GM12801 (cell line): ENCODE measurements around the gene EML5.

Experiments
- CTCF ChIP-seq: IDR thresholded peaks from one replicate; pipeline ENCODE4 v1.5.1; 2011; ENCODE audit warnings: control low read depth; ENCODE audit not compliant: insufficient read length; ENCODE audit errors: extremely low read depth

EML5 gene

DNA sequence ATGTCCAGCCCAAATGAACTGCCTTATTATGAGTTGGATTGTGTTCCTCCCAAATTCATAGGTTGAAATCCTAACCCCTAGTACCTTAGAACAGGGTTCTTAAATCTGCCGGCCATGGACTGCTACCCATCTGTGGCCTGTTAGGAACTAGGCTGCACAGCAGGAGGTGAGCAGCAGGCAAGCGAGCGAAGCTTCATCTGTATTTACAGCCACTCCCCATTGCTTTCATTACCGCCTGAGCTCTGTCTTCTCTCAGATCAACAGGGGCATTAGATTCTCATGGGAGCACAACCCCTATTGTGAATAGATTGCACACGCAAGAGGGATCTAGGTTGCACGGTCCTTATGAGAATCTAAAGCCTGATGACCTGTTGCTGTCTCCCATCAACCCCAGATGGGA is 9.8 kb upstream of the EML5 start:
- TF ChIP-seq CTCF = no peak

DNA sequence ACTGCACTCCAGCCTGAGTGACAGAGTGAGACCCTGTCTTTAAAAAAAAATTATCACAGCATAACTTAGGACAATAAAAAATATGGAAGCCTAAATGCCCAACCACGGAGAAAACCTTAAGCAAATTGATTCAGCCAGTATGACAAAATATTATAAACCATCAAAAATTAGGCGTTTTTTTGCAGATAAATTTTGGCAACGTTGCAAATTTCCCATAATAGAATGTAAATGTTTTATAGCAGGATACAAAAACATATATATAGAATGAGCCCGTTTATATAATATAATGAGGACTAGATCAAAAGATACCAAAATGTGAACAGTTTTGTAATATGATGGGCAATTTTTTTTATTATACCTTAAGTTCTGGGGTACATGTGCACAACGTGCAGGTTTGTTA is 6.8 kb upstream of the EML5 start:
- no peak for TF ChIP-seq CTCF

GRCh38 chr14:88798156-88798555 is 5.4 kb upstream of the EML5 start:
- TF ChIP-seq CTCF = no peak

GRCh38 chr14:88793259-88793625 is 489 bp upstream of the EML5 start:
- no peak for TF ChIP-seq CTCF

DNA sequence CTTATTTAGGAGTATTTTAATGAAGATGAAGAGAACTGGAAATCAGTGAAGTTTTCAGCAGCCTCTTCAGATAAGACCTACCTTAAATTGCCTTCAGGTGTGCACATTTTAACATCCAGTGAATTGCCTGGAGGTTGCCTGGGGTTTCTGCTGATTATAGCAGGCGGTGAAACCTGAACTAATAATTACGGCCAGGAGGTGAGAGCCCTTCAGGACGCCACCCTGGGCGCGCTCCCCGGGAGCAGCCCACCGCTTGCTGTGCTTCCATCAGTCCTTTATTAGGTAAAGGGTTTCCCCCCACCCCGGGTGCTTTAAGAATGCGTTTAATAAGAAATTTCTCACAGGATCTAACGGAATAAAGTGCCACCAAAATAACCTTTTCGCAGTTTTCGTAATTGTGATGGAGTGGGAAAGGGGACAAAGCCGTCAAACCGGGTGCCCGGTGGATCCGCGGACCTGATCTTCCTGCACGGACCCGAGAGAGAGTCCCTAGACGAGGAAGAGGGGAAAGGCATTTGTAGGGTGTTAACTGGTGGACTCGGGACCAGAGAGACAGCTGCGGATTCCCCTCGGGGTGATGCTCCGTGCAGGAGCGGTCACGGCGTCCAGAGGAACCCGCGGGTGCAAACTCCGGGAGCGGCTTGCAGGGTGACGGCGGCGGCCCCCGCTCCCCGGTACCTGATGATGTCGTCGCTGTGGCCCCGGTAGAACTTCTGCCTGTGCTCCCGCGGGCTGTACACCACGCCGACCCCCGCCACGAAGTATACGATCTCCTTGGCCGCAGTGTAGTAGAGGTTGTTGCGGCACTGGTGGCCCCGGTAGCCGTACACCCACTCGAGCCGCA is 902 bp downstream of the EML5 start:
- no peak for TF ChIP-seq CTCF

GRCh38 chr14:88791252-88791621 is 1.5 kb downstream of the EML5 start:
- no peak for TF ChIP-seq CTCF

- no peak for TF ChIP-seq CTCF
Measured at GRCh38 chr14:88790501-88791251, 2.1 kb downstream of the EML5 start.
